ENCODE data around the gene MANSC4. TPM values are rescaled to one million over a fixed set of nuclear protein-coding genes. Genes with fewer than 3 reads are reported as not detected.

Gene MANSC4
- total RNA-seq, 1 donor from 2014 or later, result not detected

DNA sequence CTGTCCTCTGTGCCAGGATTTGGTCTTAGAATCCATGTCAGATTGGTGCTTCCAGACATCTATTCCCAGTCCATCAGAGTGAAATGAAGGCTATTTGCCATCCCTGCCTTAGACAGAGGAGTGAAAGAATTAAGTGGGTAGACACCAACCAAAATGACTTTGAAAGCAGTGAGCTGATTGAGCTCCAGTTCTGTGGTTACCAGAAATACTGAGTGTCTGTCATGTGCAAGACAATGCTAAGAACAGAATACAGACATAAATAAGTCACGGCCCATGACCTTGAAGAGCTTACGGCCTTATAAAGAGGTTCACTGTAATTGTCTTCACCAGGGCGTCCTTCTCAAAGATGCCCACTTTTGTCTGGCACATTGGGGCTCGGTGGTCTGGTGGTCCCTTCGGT lies 21.6 kb upstream of the MANSC4 start:
- DNase-seq (ENCODE audit: low spot score) (no peak), ATAC-seq (no peak)

GRCh38 chr12:27800819-27801218 lies 20.8 kb upstream of the MANSC4 start:
- DNase-seq (ENCODE audit: low spot score) (no peak), ATAC-seq (no peak)

DNA sequence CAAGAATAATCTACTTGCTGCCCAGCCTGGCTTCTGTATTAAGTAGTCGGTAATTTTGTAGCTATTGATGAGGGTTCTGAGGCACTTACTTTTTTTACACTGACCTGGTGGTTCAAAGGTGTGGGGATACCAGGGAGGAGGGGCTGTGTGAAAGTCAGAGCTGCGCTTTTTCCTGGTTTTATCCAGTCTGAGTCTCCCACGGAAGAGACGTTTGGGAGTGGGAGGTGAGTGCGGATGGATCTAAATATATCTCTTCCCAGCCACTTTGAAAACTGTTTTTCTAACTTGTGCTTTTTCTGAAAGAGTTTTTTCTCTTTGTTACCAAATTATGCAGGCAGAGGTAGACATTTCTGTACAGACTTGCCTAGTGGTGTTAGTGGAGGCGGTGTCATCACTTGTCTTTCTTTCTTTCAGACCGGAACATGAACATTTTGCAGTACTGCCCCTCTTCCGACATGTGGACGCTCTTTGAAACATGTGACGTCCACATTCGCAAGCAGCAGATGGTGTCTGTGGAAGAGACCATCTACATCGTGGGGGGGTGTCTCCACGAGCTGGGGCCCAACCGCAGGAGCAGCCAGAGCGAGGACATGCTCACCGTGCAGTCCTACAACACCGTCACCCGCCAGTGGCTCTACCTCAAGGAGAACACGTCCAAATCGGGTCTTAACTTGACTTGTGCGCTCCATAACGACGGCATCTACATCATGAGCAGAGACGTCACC lies 17.4 kb upstream of the MANSC4 start:
- ATAC-seq (no peak), DNase-seq (ENCODE audit: low spot score) (no peak)

DNA sequence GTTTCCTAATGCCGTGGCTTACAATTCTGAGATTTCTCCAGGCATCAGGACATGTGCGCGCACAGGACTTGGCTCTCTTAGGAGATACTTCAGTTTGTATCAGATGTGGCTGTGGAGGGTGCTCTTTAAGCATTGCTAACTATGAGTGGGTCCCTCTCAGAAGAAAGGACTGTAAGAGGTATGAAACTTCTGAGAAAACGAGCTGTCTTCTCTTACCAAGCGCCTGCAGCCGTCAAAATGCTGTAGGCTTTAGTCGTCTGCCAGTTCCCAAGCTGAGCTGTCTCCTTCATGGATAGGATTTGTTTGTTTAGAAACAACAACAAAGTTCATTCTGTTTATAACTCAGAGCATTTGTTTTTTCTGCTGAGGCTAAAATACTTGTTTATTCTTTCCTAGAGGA lies 16.1 kb upstream of the MANSC4 start:
- DNase-seq (ENCODE audit: low spot score) (no peak), ATAC-seq (no peak)

DNA sequence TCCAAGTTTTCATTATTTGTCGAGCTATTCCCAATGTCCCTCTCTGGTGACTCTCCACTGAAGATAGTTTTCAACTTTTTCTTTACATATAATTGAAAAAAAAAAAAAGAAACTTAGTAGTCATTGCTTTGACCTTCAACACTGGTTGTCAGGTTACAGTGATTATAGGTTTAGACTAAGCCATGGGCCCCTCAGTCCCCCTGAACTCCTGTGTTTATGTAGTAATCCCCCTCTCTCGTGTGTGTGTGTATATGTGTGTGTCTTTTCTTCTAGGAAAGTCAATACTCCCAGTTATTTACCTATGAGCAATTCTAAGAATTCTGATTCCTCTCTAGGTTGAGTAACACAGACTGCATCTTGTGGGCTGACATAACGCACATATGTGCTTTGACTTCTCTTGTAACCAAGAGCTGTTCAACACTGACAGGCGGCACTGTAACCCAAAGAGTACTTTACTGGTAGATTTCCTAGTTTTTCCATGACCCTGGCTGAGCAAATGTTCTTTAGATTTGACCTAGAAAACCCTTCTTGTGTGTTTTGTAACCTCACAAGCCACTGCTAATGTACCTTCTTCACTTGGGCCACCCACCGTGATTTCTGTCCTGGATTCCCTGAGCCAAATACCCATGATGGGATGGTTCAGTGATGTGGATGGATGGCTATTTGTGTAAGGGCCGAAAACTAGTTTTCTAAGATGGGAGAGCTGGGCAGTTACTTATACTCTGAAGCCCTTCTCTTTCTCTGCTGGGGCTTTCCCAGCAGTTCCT lies 15.0 kb upstream of the MANSC4 start:
- no peak for ATAC-seq
- no peak for DNase-seq (ENCODE audit: low spot score)

- DNase-seq (ENCODE audit: low spot score) (no peak), ATAC-seq (no peak)
These were observed 10.1 kb upstream of the MANSC4 start for GRCh38 chr12:27790179-27790578.

DNA sequence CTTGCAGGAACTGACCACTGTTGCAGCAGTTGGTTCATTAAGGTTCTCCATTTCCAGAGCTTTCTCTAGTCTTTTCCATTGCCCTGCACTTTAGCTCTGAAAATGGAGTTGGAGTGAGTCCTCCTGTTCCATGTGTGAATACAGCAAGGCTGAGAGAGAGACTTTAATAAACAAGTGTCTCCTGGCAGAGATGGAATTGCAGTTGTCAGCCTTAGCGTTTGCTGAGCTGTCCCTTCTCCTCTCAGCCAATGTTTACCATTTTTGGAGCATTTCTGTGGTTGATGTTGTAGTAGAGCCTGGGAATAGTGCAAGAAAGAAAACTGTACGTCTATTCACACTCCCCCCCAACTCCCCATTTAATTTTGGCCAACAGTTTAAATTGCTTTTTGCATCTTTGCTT lies 7.5 kb upstream of the MANSC4 start:
- DNase-seq (ENCODE audit: low spot score) (no peak), ATAC-seq (no peak)

GRCh38 chr12:27785882-27786570 lies 6.0 kb upstream of the MANSC4 start:
- ATAC-seq, result no peak
- no peak for DNase-seq (ENCODE audit: low spot score)

DNA sequence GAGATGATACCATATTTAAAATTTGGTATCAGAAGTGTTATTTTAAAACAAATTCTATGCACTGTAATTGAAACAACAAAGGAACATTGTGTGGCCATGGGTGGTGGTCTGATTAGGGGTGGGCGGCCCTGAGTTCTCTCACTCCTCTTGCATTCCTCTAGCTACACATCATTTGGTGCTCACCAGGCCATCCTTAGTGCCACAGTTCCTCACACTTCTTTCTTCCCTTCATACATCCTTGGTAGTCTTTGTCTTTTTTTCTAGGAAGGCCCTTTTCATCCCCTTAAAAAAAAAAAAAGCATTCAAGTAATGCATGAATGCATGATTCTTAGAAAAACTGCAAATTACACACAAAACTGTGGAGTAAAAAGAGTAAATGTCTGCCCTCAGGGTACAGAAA lies 2.4 kb upstream of the MANSC4 start:
- ATAC-seq (no peak), DNase-seq (ENCODE audit: low spot score) (no peak)

GRCh38 chr12:27781680-27782079 lies 1.6 kb upstream of the MANSC4 start:
- ATAC-seq, result no peak

DNA sequence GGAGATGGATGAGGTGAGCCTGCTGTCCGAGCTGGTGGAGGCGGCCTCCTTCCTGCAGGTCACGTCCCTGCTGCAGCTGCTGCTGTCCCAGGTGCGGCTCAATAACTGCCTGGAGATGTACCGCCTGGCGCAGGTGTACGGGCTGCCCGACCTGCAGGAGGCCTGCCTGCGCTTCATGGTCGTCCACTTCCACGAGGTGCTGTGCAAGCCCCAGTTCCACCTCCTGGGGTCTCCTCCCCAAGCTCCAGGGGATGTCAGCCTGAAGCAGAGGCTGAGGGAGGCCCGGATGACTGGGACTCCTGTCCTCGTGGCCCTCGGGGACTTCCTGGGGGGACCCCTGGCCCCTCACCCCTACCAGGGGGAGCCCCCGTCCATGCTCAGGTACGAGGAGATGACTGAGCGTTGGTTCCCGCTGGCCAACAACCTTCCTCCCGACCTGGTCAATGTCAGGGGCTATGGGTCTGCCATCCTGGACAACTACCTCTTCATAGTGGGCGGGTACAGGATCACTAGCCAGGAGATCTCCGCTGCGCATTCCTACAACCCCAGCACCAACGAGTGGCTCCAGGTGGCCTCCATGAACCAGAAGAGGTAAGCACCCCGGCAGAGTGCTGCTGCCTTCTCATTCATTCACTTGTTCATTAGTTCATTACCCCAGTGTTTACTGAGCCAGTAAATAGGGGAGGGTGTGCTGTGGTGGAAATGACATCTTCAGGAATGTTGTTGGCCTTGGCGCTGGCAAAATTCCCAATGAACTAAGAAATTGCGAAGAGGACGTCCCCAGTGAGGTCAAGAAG lies 774 bp upstream of the MANSC4 start:
- no peak for DNase-seq (ENCODE audit: low spot score)
- ATAC-seq, result peak; percentile 62

More at GRCh38 chr12:27781680-27782079, 1.6 kb upstream of the MANSC4 start:
- DNase-seq (ENCODE audit: low spot score), result no peak

DNA sequence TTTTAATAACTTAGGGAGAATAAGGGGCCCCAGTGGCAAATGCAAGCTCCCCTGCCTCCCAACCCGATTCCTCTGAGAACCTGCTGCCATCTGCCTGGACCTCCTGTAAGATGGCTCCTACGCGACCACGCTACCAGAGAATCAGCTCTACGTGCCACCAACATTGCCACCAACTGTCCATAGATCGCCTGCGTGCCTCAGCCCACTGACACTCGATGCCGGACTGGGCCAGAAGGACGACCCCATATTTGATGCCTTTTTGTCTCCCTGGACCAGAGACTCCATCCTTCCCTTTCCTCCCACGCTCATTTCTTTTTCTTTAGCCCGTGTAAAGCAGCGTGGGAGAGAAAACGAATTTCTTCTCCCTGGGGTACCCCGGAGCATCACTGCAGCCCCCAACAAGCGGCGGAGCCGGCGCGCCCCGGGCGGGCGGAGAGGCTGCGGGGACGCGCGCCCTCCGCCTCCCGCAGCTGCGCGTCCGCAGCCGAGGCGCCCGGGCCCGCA lies 568 bp downstream of the MANSC4 start:
- DNase-seq (ENCODE audit: low spot score) (no peak), ATAC-seq (no peak)

- DNase-seq (ENCODE audit: low spot score) (no peak), ATAC-seq (no peak)
These were observed 1.8 kb downstream of the MANSC4 start for GRCh38 chr12:27778206-27778605.

- no peak for DNase-seq (ENCODE audit: low spot score)
- ATAC-seq, result no peak
These were observed 2.9 kb downstream of the MANSC4 start for GRCh38 chr12:27777141-27777540.

GRCh38 chr12:27772328-27773049 lies 7.5 kb downstream of the MANSC4 start:
- ATAC-seq, result no peak

DNA sequence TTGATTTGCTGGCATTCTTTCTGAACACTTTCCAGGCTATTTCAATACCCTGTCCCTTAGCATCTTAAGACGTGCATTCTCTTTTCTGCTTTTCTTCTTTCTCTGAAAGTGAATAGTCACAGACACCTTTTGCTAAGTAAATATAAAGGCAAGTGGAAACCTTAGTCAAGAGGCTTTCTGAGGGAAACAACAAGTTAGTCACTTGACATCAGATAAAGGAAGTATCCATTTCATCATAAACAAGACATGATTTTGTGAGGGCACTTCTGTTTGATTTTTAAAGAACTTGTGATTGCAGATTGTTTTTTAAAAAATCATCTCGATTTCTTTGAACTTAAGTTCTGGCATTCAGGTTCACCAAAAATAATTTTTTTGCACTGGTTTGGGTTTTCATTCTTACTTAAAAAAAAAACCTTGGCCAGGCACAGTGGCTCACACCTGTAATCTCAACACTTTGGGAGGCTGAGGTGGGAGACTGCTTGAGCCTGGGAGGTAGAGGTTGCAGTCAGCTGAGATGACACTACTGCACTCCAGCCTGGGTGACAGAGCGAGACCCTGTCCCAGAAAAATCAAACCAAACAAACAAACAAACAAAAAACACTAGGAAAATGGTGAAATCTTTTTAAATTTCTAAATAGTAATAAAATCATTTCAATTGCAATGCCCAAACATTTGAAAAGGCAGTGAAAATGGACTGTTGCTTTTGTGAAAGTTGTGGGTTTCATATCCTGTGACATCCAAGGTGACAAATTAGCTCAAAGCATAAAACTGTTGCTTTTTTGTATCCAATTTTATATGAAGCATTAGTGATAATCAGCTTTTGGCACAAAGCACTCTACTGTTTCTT lies 8.3 kb downstream of the MANSC4 start:
- no peak for ATAC-seq
- DNase-seq (ENCODE audit: low spot score), result no peak

More at GRCh38 chr12:27772328-27773049, 7.5 kb downstream of the MANSC4 start:
- DNase-seq (ENCODE audit: low spot score), result no peak

GRCh38 chr12:27769142-27769673 lies 10.8 kb downstream of the MANSC4 start:
- ATAC-seq, result no peak
- no peak for DNase-seq (ENCODE audit: low spot score)

DNA sequence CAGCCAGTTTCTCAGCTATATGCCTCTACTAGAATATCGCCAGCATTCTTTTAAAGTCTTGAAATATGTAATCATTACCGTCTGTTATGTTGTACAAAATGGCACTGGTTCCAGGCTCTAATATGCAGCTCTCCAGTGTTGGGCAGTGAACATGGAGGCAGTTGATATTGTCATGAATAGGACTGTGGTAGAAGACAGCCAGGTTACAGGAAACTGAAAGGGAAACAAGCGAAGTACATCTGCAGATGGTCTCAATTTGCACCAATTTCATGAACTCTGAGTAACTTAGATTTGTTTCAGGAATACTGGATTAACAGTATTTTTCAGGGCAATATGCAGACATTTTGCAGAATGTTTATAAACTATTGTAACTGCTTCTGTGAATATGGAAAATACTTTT lies 13.4 kb downstream of the MANSC4 start:
- DNase-seq (ENCODE audit: low spot score) (no peak), ATAC-seq (no peak)

- no peak for DNase-seq (ENCODE audit: low spot score)
- ATAC-seq, result no peak
These were observed 17.3 kb downstream of the MANSC4 start for GRCh38 chr12:27762757-27763156.
